NCI-H2029 (cell line): Measurements from ENCODE around the gene ACOT13.
"Not testable (repeated sequence)": the region's sequence is repeated elsewhere in the genome, so short reads cannot be mapped to it uniquely, and the experiment has no call there.

ENCODE experiments used
- DNase-seq: peaks from one replicate; lab custom pipeline; 2025; lab: John Stamatoyannopoulos, UW

Gene ACOT13

DNA sequence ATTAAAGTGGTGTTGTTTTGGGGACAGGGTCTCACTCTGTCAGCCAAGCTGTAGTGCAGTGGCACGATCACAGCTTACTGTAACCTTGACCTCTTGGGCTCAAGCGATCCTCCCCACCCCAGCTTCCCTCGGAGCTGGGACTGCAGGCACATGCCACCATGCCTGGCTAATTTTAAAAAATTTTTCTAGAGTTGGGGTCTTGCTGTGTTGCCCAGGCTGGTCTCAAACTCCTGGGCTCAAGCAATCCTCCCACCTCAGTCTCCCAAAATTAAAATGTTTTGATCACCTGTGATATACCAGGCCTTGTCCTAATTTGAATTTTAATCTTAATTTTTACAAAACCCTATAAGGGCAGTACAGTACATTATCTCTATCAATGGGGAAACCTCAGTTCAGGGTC is 25.5 kb downstream of the ACOT13 start:
- DNase-seq, result no peak

DNA sequence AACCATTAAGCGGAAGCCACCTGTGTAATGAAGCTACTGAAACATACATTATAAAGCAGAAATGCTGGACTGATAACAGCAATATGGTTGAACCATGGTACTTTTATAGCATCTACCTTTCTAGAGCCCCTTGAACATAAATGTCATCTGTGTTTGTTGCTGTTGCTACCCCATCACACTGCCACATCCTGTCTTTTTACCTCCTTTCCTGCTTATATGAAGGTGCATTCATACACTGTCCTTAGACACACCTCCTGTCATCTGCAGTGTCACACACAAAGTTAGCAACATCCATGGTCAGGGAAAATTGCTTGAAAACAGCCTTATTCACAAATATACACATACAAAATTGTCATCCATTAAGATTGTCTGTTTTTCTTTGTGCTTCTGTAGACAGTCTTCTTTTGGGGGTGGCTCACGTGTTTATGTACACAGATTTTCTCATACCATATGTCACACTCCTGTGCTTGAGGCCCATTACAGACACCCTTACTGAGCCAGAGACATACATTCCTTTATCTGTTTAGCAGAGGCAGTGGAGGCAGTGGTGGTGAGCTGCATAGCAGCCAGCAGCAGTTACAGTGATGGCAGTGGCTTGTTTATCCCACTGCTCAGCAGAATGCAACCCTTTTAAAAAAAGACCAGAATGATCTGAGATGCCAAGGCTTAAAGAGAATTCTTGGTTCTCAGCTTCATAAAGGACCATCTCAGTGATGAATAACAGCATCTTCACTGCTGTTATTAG is 26.1 kb downstream of the ACOT13 start:
- no peak for DNase-seq

DNA sequence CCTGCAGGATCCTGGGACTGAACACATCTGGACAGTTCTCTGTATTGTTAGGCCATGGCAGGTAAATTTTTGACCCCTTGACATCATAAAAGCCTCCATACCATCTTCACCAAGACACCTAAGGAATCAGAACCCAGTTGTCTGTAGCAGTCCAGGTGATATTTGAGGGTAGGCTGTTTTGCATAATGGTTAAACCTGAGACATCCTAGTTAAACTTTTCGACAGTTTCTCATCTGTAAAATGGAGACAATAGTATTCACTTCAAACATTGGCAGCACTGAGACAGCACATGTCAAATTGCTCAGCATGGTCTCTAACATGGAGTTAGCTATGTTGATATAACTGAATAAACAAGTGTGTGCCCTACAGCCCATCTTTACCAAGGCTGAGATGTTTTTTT is 27.3 kb downstream of the ACOT13 start:
- no peak for DNase-seq

DNA sequence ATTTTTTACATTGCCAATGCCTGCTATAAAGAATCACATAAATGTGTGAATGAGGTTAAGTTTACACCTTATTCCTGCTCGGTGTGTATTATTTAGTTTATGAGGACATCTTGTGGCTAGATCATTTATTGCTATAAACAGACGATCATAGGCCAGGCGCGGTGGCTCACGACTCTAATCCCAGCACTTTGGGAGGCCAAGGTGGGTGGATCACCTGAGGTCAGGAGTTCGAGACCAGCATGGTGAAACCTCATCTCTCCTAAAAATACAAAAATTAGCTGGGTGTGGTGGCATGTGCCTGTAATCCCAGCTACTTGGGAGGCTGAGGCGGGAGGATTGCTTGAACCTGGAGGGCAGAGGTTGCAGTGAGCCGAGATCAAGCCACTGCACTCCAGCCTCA is 28.8 kb downstream of the ACOT13 start:
- peak; percentile 71 for DNase-seq

DNA sequence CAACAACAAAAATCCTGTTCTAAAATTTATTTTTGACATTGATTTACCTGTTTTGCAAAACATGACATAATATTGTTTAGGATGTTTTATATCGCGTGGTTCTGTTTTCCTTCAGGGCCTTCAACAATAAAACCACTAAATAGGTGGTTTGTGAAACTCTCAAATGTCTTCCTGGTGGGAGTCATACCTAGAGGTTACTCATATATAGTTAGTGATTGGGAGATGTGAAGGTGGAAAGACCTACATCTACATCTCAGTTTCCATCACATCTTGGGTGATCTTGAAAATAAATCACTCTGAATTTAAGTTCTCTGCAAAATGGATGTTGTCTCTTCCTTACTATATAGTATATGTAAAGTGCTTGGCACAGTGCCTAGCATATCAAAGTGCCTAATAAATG is 29.2 kb downstream of the ACOT13 start:
- DNase-seq, result no peak

DNA sequence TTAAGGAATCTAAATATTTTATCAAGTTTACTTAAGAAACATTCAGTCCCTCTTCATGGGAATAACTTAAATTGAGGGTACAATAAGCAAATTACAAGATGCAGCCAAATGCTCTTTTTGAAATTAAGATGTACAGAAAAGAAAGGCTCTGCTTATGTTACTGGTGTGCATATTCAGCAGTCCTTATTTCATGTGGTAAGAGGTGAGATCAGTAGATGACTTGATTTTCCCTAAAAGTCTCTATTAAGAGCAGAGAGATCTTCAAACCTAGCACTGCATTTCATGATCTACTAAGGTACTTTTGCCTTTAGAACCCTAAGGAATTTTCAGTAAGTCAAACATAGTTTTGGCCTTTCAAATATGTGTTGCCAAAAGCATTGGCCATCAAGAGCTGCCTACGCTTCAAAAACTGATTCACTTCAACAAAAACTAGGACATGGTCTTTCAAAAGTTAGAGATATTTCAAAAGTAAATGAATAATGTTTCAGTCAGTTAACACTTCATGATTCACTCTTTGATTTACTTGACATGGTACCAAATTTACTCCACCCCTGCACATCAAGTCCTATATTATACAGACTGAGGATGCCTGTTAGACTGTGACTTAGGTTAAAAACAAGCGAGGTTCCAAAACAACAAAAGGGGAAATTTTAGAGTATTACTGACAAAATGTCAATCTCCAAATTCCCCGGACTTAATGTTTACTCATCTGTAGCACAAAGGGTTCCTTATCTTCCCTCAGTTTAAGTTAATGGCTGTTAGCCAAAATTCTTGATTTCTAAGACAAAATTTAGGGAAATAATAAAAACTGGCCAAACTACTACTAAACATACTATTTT is 32.9 kb downstream of the ACOT13 start:
- DNase-seq, result no peak

DNA sequence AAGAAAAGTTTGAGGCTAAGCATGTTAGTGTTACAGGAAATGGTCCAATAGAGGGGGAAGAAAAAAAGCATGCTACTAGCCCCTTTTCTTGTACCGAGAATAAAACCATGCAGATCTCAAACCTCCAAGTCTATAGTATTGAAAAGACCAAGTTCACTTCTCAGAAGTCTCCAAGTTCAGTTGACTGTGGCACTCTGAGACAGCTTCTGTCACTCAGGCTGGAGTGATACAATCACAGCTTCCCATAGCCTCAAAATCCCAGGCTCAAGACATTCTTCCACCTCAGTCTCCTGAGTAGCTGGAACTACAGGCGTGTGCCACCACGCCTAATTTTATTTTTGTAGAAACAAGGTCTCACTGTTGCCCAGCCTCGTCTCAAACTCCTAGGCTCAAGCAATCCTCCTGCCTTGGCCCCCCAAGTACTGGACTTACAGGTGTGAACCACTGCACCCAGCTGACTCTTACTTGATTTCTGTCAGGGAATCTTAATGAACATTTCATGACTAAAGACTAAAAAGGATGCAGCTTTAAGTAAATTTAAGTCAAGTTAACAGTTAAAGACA is 35.9 kb downstream of the ACOT13 start:
- no peak for DNase-seq

DNA sequence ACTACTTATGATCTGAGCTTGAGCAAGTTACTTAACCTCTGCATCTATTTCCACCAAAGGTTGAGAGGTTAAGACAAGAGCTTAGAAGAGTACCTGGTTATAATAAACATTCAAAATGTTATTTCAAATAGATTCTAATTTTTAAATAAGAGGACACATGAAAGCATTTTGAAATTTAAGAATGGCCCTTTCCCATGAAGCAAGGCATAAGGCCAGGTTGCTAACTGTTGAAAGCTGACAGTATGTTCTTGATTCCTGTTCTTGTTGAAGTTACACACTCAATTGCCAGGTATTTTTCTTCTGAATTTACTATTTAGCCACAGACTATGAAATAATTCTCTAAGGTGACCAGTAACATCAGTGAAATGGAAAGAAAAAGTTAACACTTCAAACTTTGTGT is 37.6 kb downstream of the ACOT13 start:
- no peak for DNase-seq

DNA sequence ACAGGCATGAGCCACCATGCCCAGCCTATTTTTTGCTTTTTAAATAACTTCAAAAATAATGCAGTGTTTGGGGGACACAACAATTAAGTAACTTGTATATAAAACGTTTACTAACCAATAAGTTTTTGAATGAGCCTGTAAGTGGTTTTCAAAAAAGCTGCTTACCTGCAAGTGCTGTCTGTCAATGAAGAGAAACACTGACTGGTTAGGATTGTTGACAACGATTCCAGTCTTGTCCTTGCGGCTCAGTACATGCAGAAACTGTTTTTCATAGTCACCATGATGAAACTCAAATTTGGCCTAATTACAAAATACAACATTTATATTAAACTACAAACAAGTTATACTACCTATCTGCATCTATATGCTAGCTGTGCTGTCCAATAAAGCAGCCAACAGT is 41.7 kb downstream of the ACOT13 start:
- no peak for DNase-seq

DNA sequence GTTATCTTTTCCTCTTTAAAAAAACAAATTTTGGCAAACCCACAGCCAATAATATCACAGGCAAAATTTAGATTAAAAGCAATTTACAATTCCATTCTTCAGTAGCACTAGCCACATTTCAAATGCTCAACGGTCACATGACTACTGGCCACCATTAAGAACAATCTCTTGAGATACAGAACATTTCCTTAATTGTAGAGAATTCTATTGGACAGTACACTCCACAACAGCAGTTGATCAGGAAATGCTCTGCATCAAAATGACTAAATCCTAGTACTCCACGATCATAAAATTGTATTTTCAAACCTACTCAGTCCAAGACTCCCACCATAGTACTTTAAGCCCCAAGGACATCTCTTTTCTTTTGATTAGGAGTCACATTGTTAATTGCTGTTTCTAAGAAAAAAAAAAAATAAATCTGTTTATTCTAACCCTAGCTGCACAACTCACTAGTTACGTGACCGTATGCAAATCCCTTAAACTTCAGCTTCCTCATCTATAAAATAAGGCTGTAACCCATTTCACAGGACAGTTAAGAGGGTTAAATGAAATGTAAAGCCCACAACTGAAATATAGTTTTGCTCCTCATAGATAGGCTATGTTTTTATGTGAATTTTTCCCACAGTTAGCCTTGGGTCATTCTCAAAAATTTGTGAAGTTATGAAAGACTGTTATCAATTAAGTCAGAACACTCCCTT is 42.3 kb downstream of the ACOT13 start:
- DNase-seq, result no peak

DNA sequence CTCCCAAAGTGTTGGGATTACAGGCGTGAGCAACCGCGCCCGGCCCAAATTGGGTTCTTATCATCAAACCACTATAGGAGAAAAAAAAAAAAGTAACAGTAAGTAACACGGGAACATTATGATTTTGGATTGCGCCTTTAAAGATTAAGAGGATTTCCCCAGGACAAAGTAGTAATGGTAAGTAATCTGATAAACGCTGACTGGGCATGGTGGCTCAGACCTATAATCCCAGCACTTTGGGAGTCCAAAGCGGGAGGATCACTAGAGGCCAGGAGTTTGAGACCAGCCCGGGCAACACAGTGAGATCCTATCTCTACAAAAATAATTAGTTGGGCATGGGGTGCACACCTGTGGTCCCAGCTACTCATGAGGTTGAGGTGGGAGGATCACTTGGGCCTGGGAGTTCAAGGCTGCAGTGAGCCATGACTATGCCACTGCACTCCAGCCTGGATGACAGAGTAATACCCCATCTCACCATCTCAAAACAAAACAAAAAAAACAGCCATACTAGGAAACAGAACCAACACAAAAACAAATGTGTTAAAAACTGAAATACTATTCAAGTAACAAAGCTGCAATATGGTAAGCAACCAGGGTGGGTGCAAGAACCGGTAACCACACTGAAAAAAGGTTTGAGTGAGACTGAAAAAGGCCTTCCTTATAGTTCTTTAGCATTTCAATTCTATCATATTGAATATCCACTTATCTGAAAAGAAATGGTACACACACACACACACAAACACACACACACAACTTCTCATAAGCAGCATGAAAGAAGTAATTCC is 43.8 kb downstream of the ACOT13 start:
- DNase-seq, result no peak

DNA sequence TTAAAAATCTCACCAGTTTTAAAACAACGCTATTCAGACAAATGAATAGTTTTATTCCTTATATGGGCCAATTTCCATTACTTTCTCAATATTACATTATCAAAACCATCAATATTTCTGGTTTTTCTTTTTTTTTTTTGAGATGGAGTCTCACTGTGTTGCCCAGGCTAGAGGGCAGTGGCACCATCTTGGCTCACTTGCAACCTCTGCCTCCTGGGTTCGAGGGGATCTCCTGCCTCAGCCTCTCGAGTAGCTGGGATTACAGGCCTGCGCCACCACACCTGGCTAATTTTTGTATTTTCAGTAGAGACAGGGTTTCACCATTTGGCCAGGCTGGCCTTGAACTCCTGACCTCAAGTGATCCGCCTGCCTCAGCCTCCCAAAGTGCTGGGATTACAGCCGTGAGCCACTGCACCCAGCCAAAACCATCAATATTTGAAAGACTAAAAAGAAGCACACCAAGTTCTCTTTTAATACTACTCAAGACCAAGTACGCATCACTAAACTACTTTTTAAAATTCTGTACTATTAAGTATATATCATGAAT is 49.8 kb downstream of the ACOT13 start:
- DNase-seq, result not testable (repeated sequence)

DNA sequence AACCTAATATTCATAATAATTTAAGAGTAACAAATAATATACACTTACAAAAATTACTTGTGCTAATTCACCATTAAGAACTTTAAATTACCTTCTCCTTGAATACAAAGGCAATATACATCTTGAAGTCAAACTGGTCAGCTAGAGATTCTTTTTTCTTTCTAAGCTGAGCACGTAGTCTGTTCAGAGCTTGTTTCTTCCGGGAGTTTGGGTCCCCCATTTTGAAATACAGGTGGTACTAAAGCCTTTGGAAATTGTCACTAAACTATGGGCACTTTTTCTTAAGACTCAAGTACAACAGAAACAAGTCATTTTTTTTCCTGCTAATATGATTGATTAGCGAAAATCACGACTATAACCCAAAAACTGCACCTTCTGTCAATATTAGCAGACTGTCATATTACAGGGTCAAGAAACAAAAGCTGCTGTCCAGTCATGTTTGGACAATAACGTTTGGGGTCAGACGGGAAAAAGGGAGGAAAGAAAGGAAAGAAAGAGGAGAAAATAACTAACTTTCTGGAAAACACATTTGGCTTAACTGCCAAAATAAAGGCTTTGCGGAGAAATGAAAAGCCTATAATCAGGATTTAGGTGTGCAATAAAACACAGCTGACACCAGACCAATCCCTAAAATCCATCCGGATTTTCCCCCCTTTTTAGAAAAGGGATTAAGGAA is 51.7 kb downstream of the ACOT13 start:
- no peak for DNase-seq

DNA sequence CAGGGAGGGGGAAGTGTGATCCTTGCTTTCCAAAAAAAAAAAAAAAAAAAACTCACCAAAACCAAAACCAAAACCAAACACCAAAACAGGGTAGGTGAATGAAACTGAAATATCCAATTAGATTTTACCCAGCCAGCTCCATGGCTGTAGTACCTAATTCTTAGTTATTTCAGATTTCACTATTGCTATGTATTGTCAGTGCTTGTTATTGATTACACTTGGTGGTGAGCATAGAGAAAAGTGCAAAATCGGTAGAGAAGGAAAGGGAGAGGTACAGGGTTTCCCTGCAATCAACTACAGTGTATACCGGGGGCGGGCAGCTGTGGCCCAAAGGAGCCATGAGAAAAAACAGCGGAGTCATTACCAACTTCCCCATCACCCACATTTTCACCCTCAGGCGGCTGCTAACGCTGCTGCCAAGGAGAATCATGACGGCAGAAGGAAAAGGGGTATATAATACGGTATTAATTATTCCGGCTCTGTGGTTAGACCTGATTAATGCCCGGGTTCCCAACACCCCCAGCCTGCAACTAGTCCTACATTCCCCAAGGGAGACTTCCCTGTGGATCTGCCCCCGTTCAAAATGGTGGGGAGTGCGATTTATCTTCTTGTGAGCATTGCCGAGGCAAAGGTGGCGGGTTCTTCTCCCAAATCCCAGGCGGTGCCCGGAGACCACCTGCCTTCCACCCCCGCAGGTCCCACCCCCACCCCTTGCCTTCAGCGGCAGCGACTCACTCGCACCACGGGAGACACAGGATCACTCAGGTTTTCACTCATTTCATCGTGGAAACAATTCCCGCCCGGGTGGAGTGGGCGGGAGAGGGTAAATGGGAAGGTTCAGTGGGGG is 52.5 kb downstream of the ACOT13 start, which contains the start of gene C6orf62:
TSS of gene C6orf62 (minus strand) at position 30 of the 847 bp plus-strand sequence. CDS start 486 bp downstream, outside the sequence.
- peak; percentile 44 for DNase-seq

DNA sequence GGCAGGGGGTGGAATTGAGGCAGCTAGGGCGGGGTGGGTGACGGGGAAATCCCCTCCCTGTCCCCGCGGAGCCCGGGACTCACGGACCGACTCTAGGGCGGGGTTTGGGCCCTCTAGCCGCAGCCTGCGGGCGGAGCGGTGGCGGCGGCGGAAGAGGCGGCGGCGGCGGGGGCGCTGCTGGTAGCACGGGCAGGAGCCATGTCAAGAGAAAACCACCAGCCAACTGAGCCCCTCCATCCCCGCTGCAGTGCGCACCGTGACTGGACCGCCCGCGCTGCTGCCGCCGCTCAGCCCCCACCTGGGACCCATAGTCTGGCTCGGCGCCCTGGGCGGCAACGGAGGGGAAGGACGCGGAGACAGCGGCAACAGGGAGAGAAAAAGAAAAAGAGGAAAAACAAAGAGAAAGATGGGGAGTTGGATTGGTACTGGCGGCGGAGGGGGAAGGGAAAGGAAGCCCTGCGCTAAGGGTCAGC is 53.3 kb downstream of the ACOT13 start:
- DNase-seq, result peak; percentile 58

DNA sequence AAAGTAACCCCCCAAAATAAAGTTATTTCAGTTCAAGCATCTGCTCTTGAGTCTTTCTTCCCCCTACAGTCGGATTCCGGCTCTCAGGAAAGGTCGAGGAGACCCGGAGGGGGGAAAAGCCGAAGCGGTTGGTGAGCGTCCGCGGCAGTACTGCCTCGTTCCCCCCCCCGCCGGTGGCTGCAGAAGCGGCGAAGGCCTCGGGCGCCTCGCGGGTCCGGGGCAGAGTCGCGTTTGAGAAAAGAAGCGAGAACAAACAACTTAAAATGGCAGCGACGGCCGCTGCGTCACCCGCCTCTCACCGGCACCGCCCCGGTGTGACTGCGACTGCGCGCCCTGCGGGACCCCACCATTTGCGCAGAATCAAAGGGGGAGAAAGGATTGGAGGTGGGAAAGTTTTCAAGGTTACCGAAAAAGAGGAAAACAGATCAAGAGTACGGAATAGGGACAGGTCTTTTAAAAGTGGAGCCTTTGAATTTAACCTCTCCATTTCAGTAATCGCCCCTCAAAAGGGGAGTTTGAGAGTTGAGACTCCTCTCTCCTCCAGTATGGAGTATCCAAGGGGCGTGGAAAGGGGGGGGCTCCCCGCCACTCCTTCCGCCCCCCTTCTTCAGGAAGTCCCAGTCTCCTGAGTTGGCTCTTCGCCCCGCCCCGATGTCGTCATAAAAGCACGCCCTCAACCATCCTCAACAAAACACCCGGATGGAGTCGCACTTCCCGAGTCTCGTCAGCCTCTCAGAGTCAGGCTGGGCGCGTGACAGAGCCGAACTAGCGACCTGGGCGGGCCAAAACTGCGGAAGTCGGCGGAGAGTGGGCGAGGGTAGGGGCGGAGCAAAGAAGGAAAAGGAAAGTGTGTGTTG is 54.0 kb downstream of the ACOT13 start:
- DNase-seq, result peak; percentile 100

DNA sequence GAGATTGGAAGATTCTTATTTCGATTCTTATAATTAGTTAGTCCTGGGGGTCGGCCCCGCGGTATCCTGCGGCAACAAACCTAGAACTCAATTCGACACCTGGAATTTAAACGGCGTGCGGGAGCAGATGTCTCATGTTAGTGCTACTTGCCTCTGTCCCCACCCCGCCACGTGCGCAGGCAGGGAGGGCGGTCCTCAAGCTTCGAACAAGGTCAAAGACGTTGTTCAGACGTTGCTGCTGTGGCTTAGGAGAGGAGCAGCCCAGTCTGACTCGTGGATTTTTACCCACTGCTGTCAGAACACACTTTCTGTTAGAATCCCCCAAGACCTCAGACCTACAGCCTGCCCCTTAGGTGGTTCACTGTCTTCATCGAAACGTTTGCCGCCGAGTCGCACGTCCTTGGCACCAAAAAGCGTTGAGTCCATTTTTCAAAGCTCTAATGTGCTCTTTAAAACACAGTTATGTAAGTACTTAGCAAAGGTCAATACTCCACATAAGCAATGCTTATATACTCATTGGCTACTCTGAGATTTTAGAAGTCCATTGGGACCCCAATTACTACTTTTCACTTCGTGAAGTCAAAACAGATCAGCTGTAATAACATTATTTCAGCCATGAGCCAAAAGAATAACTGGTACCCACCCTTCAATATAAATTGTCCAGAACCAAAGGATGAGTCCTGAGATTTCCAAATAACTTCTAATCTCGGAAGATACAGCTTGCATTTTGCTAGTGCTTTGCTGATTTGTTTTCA is 54.8 kb downstream of the ACOT13 start:
- peak; percentile 94 for DNase-seq

DNA sequence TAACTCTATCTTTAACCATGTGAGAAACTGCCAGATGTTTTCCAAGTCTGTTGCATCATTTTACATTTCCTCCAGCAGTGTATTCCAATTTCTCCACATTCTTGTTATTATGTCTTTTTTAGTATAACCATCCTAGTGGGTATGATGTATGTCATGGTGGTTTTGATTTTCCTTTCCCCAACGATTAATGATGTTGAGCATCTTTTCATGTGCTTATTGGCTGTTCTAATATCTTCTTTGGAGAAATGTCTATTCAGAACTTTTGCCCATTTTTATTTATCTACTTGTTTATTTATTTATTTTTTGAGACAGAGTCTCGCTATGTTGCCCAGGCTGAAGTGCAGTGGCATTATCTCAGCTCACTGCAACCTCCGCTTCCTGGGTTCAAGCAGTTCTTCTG is 56.4 kb downstream of the ACOT13 start:
- no peak for DNase-seq
